ENCODE measurements around the gene DPP10. TPM values are rescaled to one million over a fixed set of nuclear protein-coding genes. Genes with fewer than 3 reads are reported as not detected.

The DPP10 gene
- total and polyA plus RNA-seq, 2 of the 13 experiments (the other 11 are each of a cell fraction or from before 2014, with no cell fraction given): 0.95 to 1.7 TPM

GRCh38 chr2:114553027-114553426 lies 110.6 kb downstream of the DPP10 start:
- Histone ChIP-seq H3K36me3 (replicated peaks in 1 of 2; ENCODE audit: control insufficient read depth in 1 of 2, insufficient read depth in 2 of 2, low read length in 2 of 2) (no peaks in the 10 kb centered on the region), H3K9me3 (ENCODE audit: low read length) (no peaks in the 10 kb centered on the region), H4K20me1 (ENCODE audit: insufficient read depth, low read length) (no peaks in the 10 kb centered on the region), H3K4me3 (replicated peaks in 1 of 3; ENCODE audit: insufficient read depth in 1 of 3, low read depth in 2 of 3, low read length in 3 of 3) (no peak overlapping the region), H3K27me3 (ENCODE audit: control insufficient read depth in 1 of 2, insufficient read depth in 2 of 2, low read length in 2 of 2) (no peaks in the 10 kb centered on the region), H3K4me1 (ENCODE audit: insufficient read depth, low read length) (peaks cover 26% of the 10 kb centered on the region), H3K79me2 (ENCODE audit: insufficient read depth, low read length) (no peaks in the 10 kb centered on the region), H3K27ac (ENCODE audit: extremely low read length, insufficient read depth, low read length) (no peak overlapping the region), H3K4me2 (ENCODE audit: low read depth, low read length) (no peak overlapping the region), H2AFZ (ENCODE audit: low read length) (no peak overlapping the region), H3K9ac (ENCODE audit: insufficient read depth, low read depth, low read length) (no peak overlapping the region)
- ChIA-PET CTCF (ENCODE audit: low intra/inter-chr PET ratio, low total read pairs) (no interaction called here), POLR2A (no interaction called here)
- ATAC-seq: no peak
- in situ Hi-C loops (cut with HindIII; ENCODE audit: extremely low pct_ligation_motif_present, low pct_unique_long_range_greater_than_20kb) (loop anchor here (5.0 to 25.0 kb wide), 2 partner anchors 576 to 791 kb away; partner anchors contain the start of gene SLC35F5), intact Hi-C loops (cut with micrococcal nuclease; ENCODE audit: unreplicated experiment) (loop anchor here (5.0 kb wide), 2 partner anchors 476 to 666 kb away; no protein-coding TSS in a partner anchor)
- DNase-seq (ENCODE audit: low spot score): no peak
- TF ChIP-seq ZBTB20 (CRISPR knock-in tag; IDR thresholded peaks at IDR 0.05; ENCODE audit: borderline replicate concordance, low read depth) (no peak), FIP1L1 (IDR thresholded peaks at IDR 0.05; ENCODE audit: borderline replicate concordance, insufficient read depth, low read depth, low read length) (no peak), HNF1B (CRISPR knock-in tag; IDR thresholded peaks at IDR 0.05) (no peak), HNF4A (CRISPR knock-in tag; IDR thresholded peaks at IDR 0.05) (no peak), KLF9 (CRISPR knock-in tag; IDR thresholded peaks at IDR 0.05; ENCODE audit: low read depth) (no peak)
- TF ChIP-seq, protein P1, sequence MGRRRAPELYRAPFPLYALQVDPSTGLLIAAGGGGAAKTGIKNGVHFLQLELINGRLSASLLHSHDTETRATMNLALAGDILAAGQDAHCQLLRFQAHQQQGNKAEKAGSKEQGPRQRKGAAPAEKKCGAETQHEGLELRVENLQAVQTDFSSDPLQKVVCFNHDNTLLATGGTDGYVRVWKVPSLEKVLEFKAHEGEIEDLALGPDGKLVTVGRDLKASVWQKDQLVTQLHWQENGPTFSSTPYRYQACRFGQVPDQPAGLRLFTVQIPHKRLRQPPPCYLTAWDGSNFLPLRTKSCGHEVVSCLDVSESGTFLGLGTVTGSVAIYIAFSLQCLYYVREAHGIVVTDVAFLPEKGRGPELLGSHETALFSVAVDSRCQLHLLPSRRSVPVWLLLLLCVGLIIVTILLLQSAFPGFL (CRISPR knock-in tag; IDR thresholded peaks at IDR 0.05): no peak
- FAIRE-seq: no peak
- 5% methylated on average over 5 of the region's 5 CpGs for WGBS (ENCODE audit: low lambda C conversion rate)
- BruUV-seq (replicated peaks): no TSS peak

Measured in HepG2 (cell line).